GM10847 (cell line): ENCODE data around the gene MPC1L.

ENCODE experiments used
- POLR2A ChIP-seq: IDR thresholded peaks from 2 replicates; pipeline ENCODE4 v1.6.1; 2011; ENCODE audit not compliant: insufficient read length; ENCODE audit errors: extremely low read depth

MPC1L gene

GRCh38 chrX:40623139-40623536 is at the start of gene MPC1L:
Gene MPC1L, plus strand, starts transcription at chrX:40623428. Its CDS starts 138 bp downstream, at chrX:40623566.
- no peak for TF ChIP-seq POLR2A

DNA sequence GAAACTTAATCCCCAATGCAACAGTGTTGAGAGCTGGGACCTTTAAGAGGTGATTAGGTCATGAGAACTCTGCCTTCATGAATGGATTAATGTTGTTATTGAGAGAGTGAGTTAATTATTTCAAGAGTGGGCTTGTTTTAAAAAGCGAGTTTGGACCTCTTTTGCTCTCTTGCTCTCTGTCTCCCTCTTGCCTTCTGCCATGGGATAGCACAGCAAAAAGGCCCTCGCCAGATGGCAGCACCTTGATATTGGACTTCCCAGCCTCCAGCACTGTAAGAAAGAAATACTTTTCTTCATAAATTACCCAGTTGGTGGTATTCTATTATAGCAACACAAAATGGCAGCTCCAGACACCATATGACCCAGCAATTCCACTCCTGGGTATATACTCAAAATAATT is 49.5 kb upstream of the MPC1L start:
- no peak for TF ChIP-seq POLR2A

- TF ChIP-seq POLR2A: no peak
Measured at GRCh38 chrX:40576291-40576690, 46.9 kb upstream of the MPC1L start.

DNA sequence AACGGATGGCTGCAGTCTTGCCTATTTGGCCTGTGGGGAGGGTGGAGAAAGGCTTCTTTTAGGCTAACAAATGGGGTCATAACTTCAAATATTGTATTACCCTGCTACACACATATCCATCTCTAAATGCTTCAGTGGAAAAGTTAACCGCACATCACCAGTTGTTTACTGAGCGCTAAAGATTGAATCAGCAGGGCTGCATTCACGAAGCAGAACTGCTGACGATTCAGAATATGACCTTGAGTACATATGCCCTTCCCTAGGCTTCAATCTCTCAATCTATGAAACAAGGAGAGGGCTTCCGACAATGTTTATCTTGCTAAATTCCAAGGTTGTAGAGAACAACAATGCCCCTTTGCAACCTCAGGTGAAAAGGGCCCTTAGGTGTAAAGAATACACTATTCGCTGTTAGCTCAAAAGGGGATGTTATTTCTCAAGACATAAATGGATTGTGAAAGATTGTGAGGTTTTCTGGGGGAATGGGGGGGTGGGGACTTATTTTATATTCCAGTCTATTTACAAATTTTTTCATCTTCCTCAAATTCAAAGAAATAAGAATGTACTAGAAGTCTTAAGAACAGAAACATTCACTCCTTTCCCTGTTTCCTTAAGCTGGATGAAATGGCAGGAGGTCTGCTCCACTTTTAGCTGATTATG is 45.1 kb upstream of the MPC1L start:
- no peak for TF ChIP-seq POLR2A

DNA sequence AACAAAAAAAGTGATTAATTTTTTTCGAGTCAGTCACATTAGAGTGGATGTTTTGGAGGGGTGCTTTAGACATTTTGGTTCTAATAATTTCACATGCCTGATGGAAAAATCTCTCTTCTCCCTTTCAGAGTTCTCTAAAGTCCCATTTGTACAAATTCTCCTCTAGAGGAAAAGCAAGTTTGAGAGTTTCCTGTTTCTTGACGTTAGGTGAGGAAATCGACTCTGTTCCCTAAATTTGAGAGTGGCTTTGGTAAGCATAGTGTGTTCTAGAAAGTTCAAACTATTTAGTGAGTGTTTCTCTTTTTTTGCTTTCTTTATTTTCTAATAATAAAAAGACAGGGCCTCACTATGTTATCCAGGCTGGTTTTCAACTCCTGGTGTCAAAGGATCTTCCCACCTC is 44.1 kb upstream of the MPC1L start:
- TF ChIP-seq POLR2A: no peak

DNA sequence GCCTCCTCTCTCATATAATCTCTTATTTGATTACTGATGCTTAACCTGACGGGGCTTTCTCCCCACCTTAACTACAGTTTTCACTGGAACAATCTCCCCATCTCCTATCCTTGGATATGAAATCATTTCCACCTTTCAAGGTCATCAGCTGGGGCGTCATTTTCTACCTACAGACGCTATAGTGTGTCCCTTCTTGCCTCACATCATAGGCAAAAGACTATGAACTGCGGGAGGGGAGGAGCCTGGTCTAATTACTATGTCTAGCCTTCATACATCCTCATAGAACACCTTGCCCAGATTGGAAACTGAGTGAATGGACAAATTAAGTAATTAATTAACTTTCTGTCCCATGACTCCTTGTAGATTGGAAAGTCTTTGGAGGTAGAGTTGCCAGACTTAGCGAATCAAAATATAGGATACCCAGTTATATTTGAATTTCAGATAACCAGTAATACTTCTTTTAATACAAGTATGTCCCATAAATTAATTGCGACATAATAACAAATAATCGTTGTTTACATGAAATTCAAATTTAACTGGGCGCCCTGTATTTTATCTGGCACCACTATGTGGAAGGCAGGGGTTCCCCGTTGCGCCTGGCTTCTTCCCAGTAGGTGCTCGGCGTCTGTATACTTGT is 43.2 kb upstream of the MPC1L start:
- TF ChIP-seq POLR2A: no peak

GRCh38 chrX:40580537-40581335 is 42.5 kb upstream of the MPC1L start, which contains the start of gene ATP6AP2:
Gene ATP6AP2, plus strand, starts transcription at chrX:40580970. Its CDS starts 96 bp downstream, at chrX:40581066.
- peak; percentile 58 for TF ChIP-seq POLR2A

DNA sequence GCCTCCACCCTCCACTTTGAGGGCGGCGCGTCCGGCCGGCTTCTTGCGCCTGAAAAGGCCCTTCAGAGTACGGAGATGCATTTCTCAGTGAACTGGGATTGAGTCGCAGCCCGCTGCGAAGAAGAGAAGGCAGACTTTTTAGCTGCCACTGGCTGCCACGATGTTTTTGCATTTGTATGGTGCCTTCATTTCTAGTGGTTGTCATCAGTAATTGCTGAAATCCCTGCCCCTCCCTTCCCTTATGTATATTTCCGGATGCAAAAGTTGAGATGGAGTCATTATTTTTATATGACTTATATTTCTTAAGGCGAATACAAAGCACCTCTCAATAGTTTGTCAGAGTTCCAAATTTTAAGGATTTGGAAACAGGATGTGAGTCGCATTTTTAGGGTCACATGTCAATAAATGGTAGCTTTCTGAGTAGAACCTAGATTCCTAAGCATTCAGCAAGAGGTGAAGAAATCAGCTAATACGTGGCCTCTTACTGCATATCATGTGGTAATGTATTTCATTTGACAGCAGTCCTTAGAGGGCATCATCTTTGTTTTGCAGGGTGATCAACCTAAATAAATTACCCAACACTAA is 41.8 kb upstream of the MPC1L start:
- TF ChIP-seq POLR2A: no peak

DNA sequence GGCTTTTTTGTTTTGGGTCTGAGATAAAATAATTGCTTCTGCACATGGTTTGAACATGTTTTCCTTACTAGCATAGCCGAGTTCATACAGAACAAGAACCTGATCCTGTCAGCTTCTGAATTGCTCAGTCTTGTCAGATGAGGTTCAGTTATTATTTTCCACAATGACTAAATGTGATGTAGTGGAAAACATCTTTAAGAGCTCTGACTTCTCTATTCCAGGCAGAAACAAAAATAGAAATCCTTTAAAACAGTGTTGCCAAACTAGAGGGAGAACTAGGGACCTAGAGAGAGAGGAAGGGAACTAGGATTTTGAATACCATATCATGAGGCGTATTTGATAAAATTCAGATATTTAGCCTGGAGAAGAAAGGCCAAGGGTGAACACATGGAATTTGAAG is 40.4 kb upstream of the MPC1L start:
- TF ChIP-seq POLR2A: no peak

DNA sequence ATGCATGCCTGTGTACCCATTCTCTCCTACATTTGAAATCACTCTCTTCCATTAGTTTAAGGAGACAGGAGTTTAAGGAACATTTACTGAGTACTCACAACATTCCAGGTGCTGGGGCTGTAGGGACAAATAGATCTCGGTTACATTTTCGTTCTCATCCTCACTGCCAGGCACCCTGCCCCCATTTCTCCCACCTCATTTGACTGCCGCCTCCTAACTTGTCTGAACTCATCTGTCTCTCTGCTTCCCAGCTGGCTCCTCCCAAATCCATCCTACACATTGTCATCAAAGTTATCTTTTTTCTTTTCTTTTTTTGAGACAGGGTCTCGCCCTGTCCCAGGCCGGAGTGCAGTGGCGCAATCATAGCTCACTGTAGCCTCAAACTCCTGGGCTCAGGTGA is 19.8 kb upstream of the MPC1L start:
- TF ChIP-seq POLR2A: no peak

GRCh38 chrX:40607381-40607780 is 15.8 kb upstream of the MPC1L start:
- no peak for TF ChIP-seq POLR2A

DNA sequence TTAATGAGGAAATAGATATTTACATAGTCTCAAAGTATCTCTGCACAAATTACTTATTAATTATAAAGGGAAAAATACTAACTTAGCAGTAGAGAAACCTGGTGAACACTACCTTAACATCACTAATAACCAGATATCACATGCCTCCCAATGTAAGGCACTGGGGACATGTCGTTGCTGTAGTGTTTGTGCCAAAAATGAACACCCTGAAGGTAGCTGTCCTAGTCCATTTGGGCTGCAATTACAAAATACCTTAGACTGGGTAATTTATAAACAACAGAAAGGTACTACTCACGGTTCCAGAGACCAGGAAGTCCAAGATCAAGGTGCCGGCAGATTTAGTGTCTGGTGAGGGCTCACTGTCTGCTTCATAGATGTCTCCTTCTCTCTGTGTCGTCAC is 10.7 kb upstream of the MPC1L start:
- no peak for TF ChIP-seq POLR2A

DNA sequence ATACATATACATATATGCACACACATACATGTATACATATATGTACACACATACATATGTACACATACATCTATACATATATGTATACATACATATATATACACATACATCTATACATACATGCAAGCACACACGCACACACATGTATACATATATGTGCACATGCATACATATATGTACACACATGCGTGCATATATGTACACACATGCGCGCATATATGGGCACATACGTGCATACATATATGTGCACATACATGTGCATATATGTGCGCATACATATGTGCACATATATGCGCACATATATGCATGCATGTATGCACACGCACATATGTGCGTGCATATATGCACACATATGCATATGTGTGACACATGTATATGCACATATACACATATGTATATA is 7.3 kb upstream of the MPC1L start:
- TF ChIP-seq POLR2A: no peak

DNA sequence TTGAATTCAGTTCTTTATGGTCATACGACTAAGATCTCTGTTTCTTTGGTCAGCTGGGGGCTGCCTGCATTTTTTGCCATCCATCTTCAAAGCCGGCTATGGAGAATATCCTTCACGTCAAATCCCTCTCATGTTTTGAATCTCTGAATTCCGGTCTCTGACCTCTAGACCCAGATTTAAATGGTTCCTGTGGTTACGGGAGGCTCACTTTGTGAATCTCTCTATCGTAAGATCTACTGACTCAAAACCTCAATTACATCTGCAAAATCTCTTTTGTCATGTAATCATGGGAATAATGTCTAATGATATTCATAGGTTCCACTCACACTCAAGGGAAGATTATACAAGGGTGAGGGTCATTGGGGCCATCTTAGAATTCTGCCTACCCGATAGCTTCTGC is 5.7 kb upstream of the MPC1L start:
- no peak for TF ChIP-seq POLR2A

DNA sequence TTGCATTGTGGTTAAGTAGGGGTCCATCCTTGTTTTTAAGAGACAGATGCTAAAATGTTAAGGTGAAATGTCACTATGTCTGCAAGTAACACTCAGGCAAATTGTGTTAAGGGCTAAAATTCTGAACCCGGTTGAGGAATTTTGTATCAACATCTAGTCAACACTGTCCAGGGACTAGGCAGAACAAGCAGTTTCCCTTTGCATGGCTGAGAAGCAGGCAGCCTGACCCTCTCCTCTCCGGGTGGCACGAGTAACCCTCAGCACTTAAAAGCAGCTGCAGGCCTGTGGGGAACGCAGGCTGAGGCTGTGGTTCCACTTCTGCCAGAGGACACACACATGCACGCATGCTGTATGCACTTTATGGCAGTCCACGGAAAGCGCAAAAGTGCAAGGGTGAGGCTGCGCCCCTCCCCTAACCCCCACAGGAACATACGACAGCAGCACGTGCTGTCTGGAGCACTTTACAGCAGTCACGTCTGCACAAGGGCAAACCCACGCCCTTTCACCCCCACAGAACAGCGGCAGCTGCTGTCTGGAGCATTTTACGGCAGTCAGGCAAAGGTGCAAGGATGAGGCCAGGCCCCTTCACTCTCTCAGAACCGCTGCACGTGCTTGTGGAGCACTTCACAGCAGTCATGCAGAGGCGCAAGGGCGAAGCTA is 619 bp upstream of the MPC1L start:
- TF ChIP-seq POLR2A: no peak
